ENCODE results near the gene EARS2. TPM values are rescaled to one million over a fixed set of nuclear protein-coding genes. Genes with fewer than 3 reads are reported as not detected.

EARS2 gene
- total and polyA plus RNA-seq, 9 of the 15 experiments (the other 6 are each of a cell fraction or from before 2014, with no cell fraction given) = 17.6 to 58.6 (median 36.3) TPM

DNA sequence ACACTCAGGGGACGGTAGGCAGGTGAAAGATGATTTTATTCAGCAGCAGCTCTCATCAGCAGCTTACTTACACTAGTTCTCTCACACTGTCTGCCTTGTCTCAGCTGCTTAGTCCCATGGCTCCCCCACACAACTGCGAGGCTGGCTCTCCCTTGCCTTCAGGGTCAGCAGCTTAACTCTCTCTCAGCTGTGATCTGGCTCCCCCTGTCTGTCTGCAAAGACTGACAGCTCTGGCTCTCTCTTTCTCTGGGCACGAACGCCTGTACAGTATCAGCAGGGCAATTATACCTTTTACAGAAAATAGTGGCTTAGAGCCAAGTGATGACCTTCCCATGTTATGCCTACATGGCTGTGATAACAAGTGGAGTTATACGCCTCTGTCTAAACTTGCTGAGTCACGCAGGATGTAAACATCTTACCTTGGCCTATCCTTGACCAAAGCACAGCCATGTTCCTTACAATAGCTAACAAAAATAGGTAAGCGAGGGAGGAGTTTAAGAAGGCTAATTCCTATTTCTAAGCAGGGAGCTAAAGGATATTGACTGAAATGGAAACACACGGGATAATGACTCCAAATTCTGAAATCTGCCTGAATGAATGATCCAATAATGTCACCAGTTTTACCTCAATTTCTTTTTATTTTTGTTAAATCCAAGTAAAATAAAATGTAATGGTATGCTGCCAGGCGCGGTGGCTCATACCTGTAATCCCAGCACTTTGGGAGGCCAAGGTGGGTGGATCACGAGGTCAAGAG is 40.0 kb upstream of the EARS2 start (continued):
- TF ChIP-seq, protein P1, sequence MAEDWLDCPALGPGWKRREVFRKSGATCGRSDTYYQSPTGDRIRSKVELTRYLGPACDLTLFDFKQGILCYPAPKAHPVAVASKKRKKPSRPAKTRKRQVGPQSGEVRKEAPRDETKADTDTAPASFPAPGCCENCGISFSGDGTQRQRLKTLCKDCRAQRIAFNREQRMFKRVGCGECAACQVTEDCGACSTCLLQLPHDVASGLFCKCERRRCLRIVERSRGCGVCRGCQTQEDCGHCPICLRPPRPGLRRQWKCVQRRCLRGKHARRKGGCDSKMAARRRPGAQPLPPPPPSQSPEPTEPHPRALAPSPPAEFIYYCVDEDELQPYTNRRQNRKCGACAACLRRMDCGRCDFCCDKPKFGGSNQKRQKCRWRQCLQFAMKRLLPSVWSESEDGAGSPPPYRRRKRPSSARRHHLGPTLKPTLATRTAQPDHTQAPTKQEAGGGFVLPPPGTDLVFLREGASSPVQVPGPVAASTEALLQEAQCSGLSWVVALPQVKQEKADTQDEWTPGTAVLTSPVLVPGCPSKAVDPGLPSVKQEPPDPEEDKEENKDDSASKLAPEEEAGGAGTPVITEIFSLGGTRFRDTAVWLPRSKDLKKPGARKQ (CRISPR knock-in tag; IDR thresholded peaks at IDR 0.05) = peak; percentile 92
- TF ChIP-seq, protein P2, sequence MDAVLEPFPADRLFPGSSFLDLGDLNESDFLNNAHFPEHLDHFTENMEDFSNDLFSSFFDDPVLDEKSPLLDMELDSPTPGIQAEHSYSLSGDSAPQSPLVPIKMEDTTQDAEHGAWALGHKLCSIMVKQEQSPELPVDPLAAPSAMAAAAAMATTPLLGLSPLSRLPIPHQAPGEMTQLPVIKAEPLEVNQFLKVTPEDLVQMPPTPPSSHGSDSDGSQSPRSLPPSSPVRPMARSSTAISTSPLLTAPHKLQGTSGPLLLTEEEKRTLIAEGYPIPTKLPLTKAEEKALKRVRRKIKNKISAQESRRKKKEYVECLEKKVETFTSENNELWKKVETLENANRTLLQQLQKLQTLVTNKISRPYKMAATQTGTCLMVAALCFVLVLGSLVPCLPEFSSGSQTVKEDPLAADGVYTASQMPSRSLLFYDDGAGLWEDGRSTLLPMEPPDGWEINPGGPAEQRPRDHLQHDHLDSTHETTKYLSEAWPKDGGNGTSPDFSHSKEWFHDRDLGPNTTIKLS (IDR thresholded peaks at IDR 0.05; ENCODE audit: borderline replicate concordance, low read depth) = peak; percentile 56; the same call in 1 of the 2 replicates
- 0 out of 2 replicates have a peak, but pooled peaks have one; percentile 51 for TF ChIP-seq CC2D1A (IDR thresholded peaks at IDR 0.05)
- TF ChIP-seq, protein P3, sequence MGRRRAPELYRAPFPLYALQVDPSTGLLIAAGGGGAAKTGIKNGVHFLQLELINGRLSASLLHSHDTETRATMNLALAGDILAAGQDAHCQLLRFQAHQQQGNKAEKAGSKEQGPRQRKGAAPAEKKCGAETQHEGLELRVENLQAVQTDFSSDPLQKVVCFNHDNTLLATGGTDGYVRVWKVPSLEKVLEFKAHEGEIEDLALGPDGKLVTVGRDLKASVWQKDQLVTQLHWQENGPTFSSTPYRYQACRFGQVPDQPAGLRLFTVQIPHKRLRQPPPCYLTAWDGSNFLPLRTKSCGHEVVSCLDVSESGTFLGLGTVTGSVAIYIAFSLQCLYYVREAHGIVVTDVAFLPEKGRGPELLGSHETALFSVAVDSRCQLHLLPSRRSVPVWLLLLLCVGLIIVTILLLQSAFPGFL (CRISPR knock-in tag; IDR thresholded peaks at IDR 0.05) = 0 out of 2 replicates have a peak, but pooled peaks have one; percentile 50
- no peak for TF ChIP-seq XRCC3 (IDR thresholded peaks at IDR 0.05)
- TF ChIP-seq HEY1 (CRISPR knock-in tag; IDR thresholded peaks at IDR 0.05; ENCODE audit: borderline replicate concordance) = peak; percentile 95
- no peak for TF ChIP-seq NELFE (IDR thresholded peaks at IDR 0.05; ENCODE audit: insufficient read depth, insufficient read length)
- no peak for TF ChIP-seq HNRNPUL1 (IDR thresholded peaks at IDR 0.05; ENCODE audit: low read length)
- no peak for TF ChIP-seq POLR3A (IDR thresholded peaks at IDR 0.05; ENCODE audit: borderline replicate concordance, extremely low read depth, insufficient read depth, insufficient read length)
- TF ChIP-seq PHF8 (IDR thresholded peaks at IDR 0.05; ENCODE audit: borderline replicate concordance, low read length) = no peak
- TF ChIP-seq HNRNPL (IDR thresholded peaks at IDR 0.05; ENCODE audit: low read depth, low read length) = no peak
- TF ChIP-seq ZNF668 (CRISPR knock-in tag; IDR thresholded peaks at IDR 0.05) = peak; percentile 99
- TF ChIP-seq ADNP (tag; IDR thresholded peaks at IDR 0.05) = no peak; the same call in 1 of the 2 replicates
- TF ChIP-seq, protein P4, sequence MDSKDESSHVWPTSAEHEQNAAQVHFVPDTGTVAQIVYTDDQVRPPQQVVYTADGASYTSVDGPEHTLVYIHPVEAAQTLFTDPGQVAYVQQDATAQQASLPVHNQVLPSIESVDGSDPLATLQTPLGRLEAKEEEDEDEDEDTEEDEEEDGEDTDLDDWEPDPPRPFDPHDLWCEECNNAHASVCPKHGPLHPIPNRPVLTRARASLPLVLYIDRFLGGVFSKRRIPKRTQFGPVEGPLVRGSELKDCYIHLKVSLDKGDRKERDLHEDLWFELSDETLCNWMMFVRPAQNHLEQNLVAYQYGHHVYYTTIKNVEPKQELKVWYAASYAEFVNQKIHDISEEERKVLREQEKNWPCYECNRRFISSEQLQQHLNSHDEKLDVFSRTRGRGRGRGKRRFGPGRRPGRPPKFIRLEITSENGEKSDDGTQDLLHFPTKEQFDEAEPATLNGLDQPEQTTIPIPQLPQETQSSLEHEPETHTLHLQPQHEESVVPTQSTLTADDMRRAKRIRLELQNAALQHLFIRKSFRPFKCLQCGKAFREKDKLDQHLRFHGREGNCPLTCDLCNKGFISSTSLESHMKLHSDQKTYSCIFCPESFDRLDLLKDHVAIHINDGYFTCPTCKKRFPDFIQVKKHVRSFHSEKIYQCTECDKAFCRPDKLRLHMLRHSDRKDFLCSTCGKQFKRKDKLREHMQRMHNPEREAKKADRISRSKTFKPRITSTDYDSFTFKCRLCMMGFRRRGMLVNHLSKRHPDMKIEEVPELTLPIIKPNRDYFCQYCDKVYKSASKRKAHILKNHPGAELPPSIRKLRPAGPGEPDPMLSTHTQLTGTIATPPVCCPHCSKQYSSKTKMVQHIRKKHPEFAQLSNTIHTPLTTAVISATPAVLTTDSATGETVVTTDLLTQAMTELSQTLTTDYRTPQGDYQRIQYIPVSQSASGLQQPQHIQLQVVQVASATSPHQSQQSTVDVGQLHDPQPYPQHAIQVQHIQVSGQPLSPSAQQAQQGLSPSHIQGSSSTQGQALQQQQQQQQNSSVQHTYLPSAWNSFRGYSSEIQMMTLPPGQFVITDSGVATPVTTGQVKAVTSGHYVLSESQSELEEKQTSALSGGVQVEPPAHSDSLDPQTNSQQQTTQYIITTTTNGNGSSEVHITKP (IDR thresholded peaks at IDR 0.05; ENCODE audit: partially characterized antibody) = no peak
- no peak for TF ChIP-seq CSDE1 (IDR thresholded peaks at IDR 0.05)
- TF ChIP-seq PHTF2 (CRISPR knock-in tag; IDR thresholded peaks at IDR 0.05) = peak; percentile 87
- no peak for TF ChIP-seq MCM3 (IDR thresholded peaks at IDR 0.05)
- TF ChIP-seq CBFA2T3 (IDR thresholded peaks at IDR 0.05) = peak; percentile 65
